IMR-90 (cell line): ENCODE measurements around the gene AMD1. TPM values are rescaled to one million over a fixed set of nuclear protein-coding genes. Genes with fewer than 3 reads are reported as not detected.
A peak's percentile ranks its signal among the peaks of the same experiment; 100 is the strongest.

Experiments used
- ATAC-seq: fragments of 200-7000 bp; cut with Tn5 transposase; 2 replicates; pipeline ENCODE4 v1.9.1; 2020; ENCODE audit warnings: low read depth, mild to moderate bottlenecking, moderate library complexity
- BruUV-seq: library from RNA; stranded (reverse); fragments of 400-500 nt; replicated peaks from 2 replicates; lab custom pipeline; 2021; lab: Mats Ljungman, UMichigan
- CTCF ChIA-PET: fragments of 300-600 bp; formaldehyde crosslinking; extraction: SDS; loops from one replicate; lab custom pipeline; 2021; ENCODE audit warnings: antibody characterized with exemption; lab: Yijun Ruan, JAX
- POLR2A ChIA-PET: fragments of 300-600 bp; sonication (Branson Sonifier 250); formaldehyde crosslinking; loops from one replicate; lab custom pipeline; 2022; ENCODE audit warnings: antibody characterized with exemption; ENCODE audit not compliant: unreplicated experiment; lab: Charles Lee
- DNase-seq: peaks from one replicate; pipeline ENCODE4 v3.0.0; 2013
- H2AFZ ChIP-seq: replicated peaks from 2 replicates; pipeline ENCODE3; 2013; ENCODE audit warnings: low read length, mild to moderate bottlenecking; ENCODE audit not compliant: poor library complexity
- H2AK5ac ChIP-seq: 2 replicates; pipeline ENCODE4 v1.6.1; 2013; ENCODE audit warnings: low read depth, low read length, inconsistent platforms
- H2AK9ac ChIP-seq: replicated peaks from 2 replicates; pipeline ENCODE3; 2013; ENCODE audit warnings: mild to moderate bottlenecking, low read depth, low read length, moderate library complexity; ENCODE audit not compliant: poor library complexity
- H2BK120ac ChIP-seq: 2 replicates; pipeline ENCODE4 v1.6.1; 2013; ENCODE audit warnings: low read depth, low read length, inconsistent platforms
- H2BK15ac ChIP-seq: 3 replicates; pipeline ENCODE4 v1.6.1; 2013; ENCODE audit warnings: low read depth, low read length, inconsistent platforms
- H2BK20ac ChIP-seq: 2 replicates; pipeline ENCODE4 v1.6.1; 2013; ENCODE audit warnings: low read depth, mild to moderate bottlenecking, inconsistent platforms, low read length, moderate library complexity
- H2BK5ac ChIP-seq: 2 replicates; pipeline ENCODE4 v1.6.1; 2013; ENCODE audit warnings: mild to moderate bottlenecking, low read depth, low read length, inconsistent platforms; ENCODE audit not compliant: poor library complexity, severe bottlenecking
- H3K14ac ChIP-seq: replicated peaks from 2 replicates; pipeline ENCODE4 v1.6.1; 2013; ENCODE audit warnings: low read depth, low read length, inconsistent platforms
- H3K18ac ChIP-seq: 2 replicates; pipeline ENCODE4 v1.6.1; 2013; ENCODE audit warnings: low read depth, low read length, control low read depth
- H3K23ac ChIP-seq: 2 replicates; pipeline ENCODE4 v1.6.1; 2013; ENCODE audit warnings: low read depth, low read length, inconsistent platforms
- H3K27ac ChIP-seq: 2 replicates; pipeline ENCODE4 v1.5.1; 2013; ENCODE audit warnings: mild to moderate bottlenecking, control low read depth, low read length; ENCODE audit not compliant: insufficient read depth
- H3K27me3 ChIP-seq: 2 replicates; pipeline ENCODE4 v1.6.1; 2013; ENCODE audit warnings: low read length; ENCODE audit not compliant: control insufficient read depth, insufficient read depth
- H3K36me3 ChIP-seq: 2 replicates; pipeline ENCODE4 v1.6.1; 2013; ENCODE audit warnings: low read length, mixed read lengths; ENCODE audit not compliant: control insufficient read depth, insufficient read depth
- H3K4ac ChIP-seq: 2 replicates; pipeline ENCODE4 v1.6.1; 2013; ENCODE audit warnings: low read depth, low read length, inconsistent platforms
- H3K4me1 ChIP-seq: 2 replicates; pipeline ENCODE4 v1.6.1; 2013; ENCODE audit warnings: low read length, mixed read lengths; ENCODE audit not compliant: control insufficient read depth, insufficient read depth
- H3K4me2 ChIP-seq: 2 replicates; pipeline ENCODE4 v1.6.1; 2013; ENCODE audit warnings: low read depth, mild to moderate bottlenecking, control low read depth, low read length, moderate library complexity
- H3K4me3 ChIP-seq: 2 replicates; pipeline ENCODE4 v1.5.1; 2013; ENCODE audit warnings: low read depth, mild to moderate bottlenecking, control low read depth, low read length, moderate library complexity; ENCODE audit not compliant: insufficient read depth
- H3K56ac ChIP-seq: 2 replicates; pipeline ENCODE4 v1.6.1; 2013; ENCODE audit warnings: low read length, inconsistent platforms; ENCODE audit not compliant: insufficient read depth; ENCODE audit errors: extremely low read depth
- H3K79me1 ChIP-seq, 2 experiments: 2 replicates each; pipeline ENCODE4 v1.6.1; 2013; ENCODE audit warnings: low read length in 2 of 2, inconsistent platforms in 1 of 2, low read depth in 1 of 2
- H3K9ac ChIP-seq: 2 replicates; pipeline ENCODE4 v1.6.1; 2013; ENCODE audit warnings: low read depth, low read length, control low read depth
- H3K9me1 ChIP-seq: 2 replicates; pipeline ENCODE4 v1.6.1; 2013; ENCODE audit warnings: low read length, inconsistent platforms; ENCODE audit not compliant: insufficient read depth
- H3K9me3 ChIP-seq: 2 replicates; pipeline ENCODE4 v1.6.1; 2013; ENCODE audit warnings: low read length; ENCODE audit not compliant: control insufficient read depth, insufficient read depth
- H4K20me1 ChIP-seq: 2 replicates; pipeline ENCODE4 v1.6.1; 2013; ENCODE audit warnings: low read length, inconsistent platforms; ENCODE audit not compliant: insufficient read depth
- H4K5ac ChIP-seq: 2 replicates; pipeline ENCODE4 v1.6.1; 2013; ENCODE audit warnings: mild to moderate bottlenecking, low read depth, low read length, control low read depth
- H4K8ac ChIP-seq, 2 experiments: 2 replicates each; pipeline ENCODE4 v1.6.1; 2013; ENCODE audit warnings: low read depth in 2 of 2, low read length in 2 of 2, control low read depth in 1 of 2, inconsistent platforms in 1 of 2
- H4K91ac ChIP-seq: 2 replicates; pipeline ENCODE4 v1.6.1; 2013; ENCODE audit warnings: low read depth, low read length, inconsistent platforms; ENCODE audit not compliant: insufficient read depth
- RCOR1 ChIP-seq: IDR thresholded peaks from 2 replicates; pipeline ENCODE4 v1.6.1; 2012; ENCODE audit warnings: mild to moderate bottlenecking, low read length, improper control_type of control experiment; ENCODE audit not compliant: insufficient replicate concordance
- WGBS, 2 experiments: methylation state at CpG; one replicate each; pipeline versions ENCODE4 v1.1.5 to v1.1.7; 2013; ENCODE audit warnings: missing lambda C conversion rate in 2 of 2; ENCODE audit not compliant: insufficient read length in 1 of 2; ENCODE audit errors: extremely low coverage in 2 of 2; 5-methylcytosine and 5-hydroxymethylcytosine counted together
- dilution Hi-C: fragments of 300-500 bp; cut with HindIII; formaldehyde crosslinking; loops from one replicate; pipeline ENCODE4 v1.14.3; 2018; ENCODE audit warnings: low sequenced_read_pairs; ENCODE audit not compliant: unreplicated experiment
- in situ Hi-C: fragments of 300-500 bp; cut with MboI; formaldehyde crosslinking; loops from 3 replicates; pipeline ENCODE4 v1.14.3; 2019; ENCODE audit warnings: low sequenced_read_pairs, inconsistent platforms, mixed read lengths
- intact Hi-C: fragments of 100-400 bp; cut with micrococcal nuclease; formaldehyde crosslinking; loops from 2 replicates; pipeline ENCODE4 v1.10.0; 2022
- polyA plus RNA-seq, 3 experiments: library from polyadenylated mRNA; depleted of rRNA; stranded (reverse); fragments of >200 nt; gene quantifications; 2 replicates each; pipeline ENCODE4 v1.2.3, GENCODE V29; 2012; ENCODE audit warnings: low replicate concordance in 1 of 3
- total RNA-seq: library from RNA; depleted of rRNA; stranded (reverse); fragments of >200 nt; gene quantifications from 2 replicates; pipeline ENCODE4 v1.2.3, GENCODE V29; 2012

Gene AMD1
- total and polyA plus RNA-seq, 2 of the 4 experiments (the other 2 are of a cell fraction) = 32.2 to 65.8 TPM

DNA sequence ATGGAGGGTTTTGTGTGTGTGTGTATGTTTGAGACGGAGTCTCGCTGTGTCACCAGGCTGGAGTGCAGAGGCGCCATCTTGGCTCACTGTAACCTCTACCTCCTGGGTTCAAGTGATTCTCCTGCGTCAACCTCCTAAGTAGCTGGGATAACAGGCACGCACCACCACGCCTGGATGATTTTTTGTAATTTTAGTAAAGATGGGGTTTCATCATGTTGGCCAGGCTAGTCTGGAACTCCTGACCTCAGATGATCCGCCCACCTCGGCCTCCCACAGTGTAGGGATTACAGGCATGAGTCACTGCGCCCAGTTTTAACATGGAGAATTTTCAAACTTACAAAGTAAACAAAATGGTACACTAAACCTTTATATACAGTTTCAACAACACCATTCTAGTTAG, 22.8 kb downstream of the AMD1 start:
- peak overlapping the region; percentile 55 for H3K27ac ChIP-seq
- H3K79me1 ChIP-seq = peaks cover 21 to 22% of the 10 kb centered on the region in 2 experiments
- peak; percentile 63; the same call in 1 of the 2 replicates for ATAC-seq
- no peak overlapping the region for H3K4me2 ChIP-seq
- H2BK15ac ChIP-seq = no peak overlapping the region
- in situ Hi-C loops (no loop called here), dilution Hi-C loops (no loop called here), intact Hi-C loops (no loop called here)
- H3K9me1 ChIP-seq = peaks cover 5% of the 10 kb centered on the region
- no peak overlapping the region for H2BK20ac ChIP-seq
- no peak overlapping the region for H4K5ac ChIP-seq
- no peaks in the 10 kb centered on the region for H3K4me1 ChIP-seq
- DNase-seq = peak; percentile 47
- no peaks in the 10 kb centered on the region for H3K9me3 ChIP-seq
- ChIA-PET POLR2A (no interaction called here), CTCF (no interaction called here)
- no peak overlapping the region for H2AK9ac ChIP-seq
- no peak overlapping the region for H2AK5ac ChIP-seq
- no peak overlapping the region for H3K18ac ChIP-seq
- H3K9ac ChIP-seq = no peak overlapping the region
- no peak overlapping the region for H2BK120ac ChIP-seq
- no peak overlapping the region for H4K8ac ChIP-seq
- no peak overlapping the region for H3K14ac ChIP-seq
- no peak overlapping the region for H3K23ac ChIP-seq
- no peaks in the 10 kb centered on the region for H3K27me3 ChIP-seq
- H3K4me3 ChIP-seq = no peak overlapping the region
- no peak overlapping the region for H3K56ac ChIP-seq
- no peak overlapping the region for H3K4ac ChIP-seq
- no peak overlapping the region for H2BK5ac ChIP-seq
- peaks cover 30% of the 10 kb centered on the region for H3K36me3 ChIP-seq
- no peak for TF ChIP-seq RCOR1
- BruUV-seq = no TSS peak
- no peaks in the 10 kb centered on the region for H4K20me1 ChIP-seq
- WGBS, 2 experiments = no CpG with 5 or more reads among the region's 9 CpGs
- no peak overlapping the region for H2AFZ ChIP-seq
- no peak overlapping the region for H4K91ac ChIP-seq
